Measurements from ENCODE around the gene UST.

Gene UST

DNA sequence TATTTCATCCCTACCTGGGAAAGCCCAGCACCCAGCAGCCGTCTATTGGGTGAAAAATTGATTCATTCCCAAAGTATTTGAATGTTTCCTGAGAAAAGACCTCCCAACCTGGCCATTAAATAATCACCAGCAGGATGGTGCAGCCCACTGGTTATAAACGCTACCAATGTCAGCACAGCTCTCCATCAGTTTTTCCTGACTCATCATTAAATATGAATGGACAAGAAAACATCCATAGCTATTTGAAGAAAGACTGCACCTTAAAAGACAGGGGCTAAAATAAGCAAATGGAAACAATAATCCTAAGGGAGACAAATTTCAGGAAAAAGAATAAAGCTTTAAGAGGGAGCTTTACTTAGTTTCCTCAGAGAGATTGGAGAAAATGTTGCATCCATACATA is 261.9 kb downstream of the UST start:
- no peak for TF ChIP-seq Cebpa-rat (IDR thresholded peaks at IDR 0.05)
- peaks cover 0 to 4% (median 0%) of the 10 kb centered on the region in 10 experiments; a peak in 1 of 20 replicates for H3K4me1 ChIP-seq
- H3K4me2 ChIP-seq, result no peak overlapping the region
- H3K27me3 ChIP-seq, result no peaks in the 10 kb centered on the region
- H3K36me3 ChIP-seq, result peaks cover 0 to 58% (median 8%) of the 10 kb centered on the region in 11 experiments; a peak in 8 of 22 replicates
- H3K9me3 ChIP-seq (replicated peaks in 1 of 11), result peaks cover 4 to 24% (median 13%) of the 10 kb centered on the region in 11 experiments; a peak in 14 of 22 replicates
- H3K9ac ChIP-seq, result no peak overlapping the region
- H4K20me1 ChIP-seq, result no peaks in the 10 kb centered on the region
- no peak overlapping the region for H3K27ac ChIP-seq
- H3K4me3 ChIP-seq, result no peak overlapping the region

DNA sequence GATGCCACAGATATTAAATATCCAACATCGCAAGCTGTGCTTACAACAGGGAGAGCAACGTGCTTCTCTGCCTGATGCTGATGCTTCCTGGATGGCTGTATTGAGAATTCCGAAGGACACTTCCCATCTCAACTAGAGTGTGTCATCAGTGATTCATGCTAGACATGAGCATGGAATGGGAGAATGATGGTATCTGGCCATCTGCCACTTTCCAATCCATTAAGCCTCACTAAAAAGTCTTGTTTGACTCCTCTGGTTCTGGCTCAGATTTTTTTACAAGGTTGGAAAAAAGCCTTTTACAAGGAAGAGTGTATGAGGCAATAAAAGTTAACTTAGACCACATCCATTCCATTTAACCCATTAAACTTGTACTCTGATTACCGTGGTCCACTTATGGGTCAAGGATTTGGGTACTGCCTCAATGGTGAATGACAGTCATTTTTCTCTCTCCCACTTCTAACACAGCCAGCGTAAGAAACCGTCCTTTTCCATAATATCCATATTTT is 265.3 kb downstream of the UST start:
- Histone ChIP-seq H3K27ac (no peak overlapping the region), H3K27me3 (no peaks in the 10 kb centered on the region), H3K36me3 (peaks cover 0 to 28% (median 0%) of the 10 kb centered on the region in 11 experiments; a peak in 3 of 22 replicates), H3K9me3 (replicated peaks in 1 of 11) (no peaks in the 10 kb centered on the region), H3K4me3 (no peak overlapping the region), H4K20me1 (no peaks in the 10 kb centered on the region; a peak in 1 of 22 replicates), H3K4me1 (peaks cover 13 to 35% (median 22%) of the 10 kb centered on the region in 10 experiments), H3K9ac (no peak overlapping the region), H3K4me2 (no peak overlapping the region)
- TF ChIP-seq Cebpa-rat (IDR thresholded peaks at IDR 0.05), result no peak

DNA sequence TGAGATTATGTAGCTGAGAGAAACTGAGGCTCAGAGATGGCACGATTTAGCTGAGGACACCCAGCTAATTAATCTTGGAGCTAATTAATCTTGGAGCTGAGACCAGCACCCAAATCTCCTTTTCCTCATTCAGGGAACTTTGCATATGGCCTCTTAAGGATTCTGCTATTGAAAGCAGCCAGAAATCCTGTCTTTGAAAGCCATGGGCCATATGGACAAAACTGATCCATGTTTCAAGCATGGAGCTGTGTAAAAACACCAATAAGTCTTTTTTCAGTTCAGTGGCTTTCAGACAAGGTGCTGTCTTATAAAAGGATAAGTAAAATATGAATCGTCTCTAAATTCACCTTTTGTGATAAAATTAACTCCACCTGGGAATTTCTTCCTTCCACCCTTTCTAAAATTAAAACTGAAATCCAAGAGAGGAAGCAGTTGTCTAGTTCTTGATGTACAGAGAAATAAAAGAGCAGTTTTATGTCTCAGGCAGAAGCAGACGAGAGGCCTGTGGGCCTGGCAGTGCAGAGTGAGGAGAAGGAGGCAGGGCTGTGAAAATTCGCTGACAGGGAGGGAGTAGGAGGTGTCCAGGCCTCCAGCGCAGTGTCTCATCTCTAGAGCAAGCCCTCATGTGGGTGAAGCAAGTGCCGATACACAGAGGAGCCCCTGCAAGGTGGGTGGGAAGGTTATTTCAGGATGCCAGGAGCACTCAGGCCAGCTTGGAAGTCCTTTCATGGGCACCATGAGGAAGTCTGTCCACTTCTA is 266.9 kb downstream of the UST start:
- Histone ChIP-seq H3K36me3 (peaks cover 0 to 24% (median 0%) of the 10 kb centered on the region in 11 experiments; a peak in 3 of 22 replicates), H4K20me1 (no peaks in the 10 kb centered on the region; a peak in 1 of 22 replicates), H3K4me1 (peaks cover 13 to 35% (median 22%) of the 10 kb centered on the region in 10 experiments), H3K4me2 (peak overlapping the region in 3 of 11 experiments; percentile 11 to 49 (median 42); a peak in 3 of 22 replicates), H3K27ac (no peak overlapping the region), H3K9me3 (replicated peaks in 1 of 11) (no peaks in the 10 kb centered on the region), H3K4me3 (no peak overlapping the region), H3K27me3 (no peaks in the 10 kb centered on the region), H3K9ac (no peak overlapping the region)
- no peak for TF ChIP-seq Cebpa-rat (IDR thresholded peaks at IDR 0.05)

DNA sequence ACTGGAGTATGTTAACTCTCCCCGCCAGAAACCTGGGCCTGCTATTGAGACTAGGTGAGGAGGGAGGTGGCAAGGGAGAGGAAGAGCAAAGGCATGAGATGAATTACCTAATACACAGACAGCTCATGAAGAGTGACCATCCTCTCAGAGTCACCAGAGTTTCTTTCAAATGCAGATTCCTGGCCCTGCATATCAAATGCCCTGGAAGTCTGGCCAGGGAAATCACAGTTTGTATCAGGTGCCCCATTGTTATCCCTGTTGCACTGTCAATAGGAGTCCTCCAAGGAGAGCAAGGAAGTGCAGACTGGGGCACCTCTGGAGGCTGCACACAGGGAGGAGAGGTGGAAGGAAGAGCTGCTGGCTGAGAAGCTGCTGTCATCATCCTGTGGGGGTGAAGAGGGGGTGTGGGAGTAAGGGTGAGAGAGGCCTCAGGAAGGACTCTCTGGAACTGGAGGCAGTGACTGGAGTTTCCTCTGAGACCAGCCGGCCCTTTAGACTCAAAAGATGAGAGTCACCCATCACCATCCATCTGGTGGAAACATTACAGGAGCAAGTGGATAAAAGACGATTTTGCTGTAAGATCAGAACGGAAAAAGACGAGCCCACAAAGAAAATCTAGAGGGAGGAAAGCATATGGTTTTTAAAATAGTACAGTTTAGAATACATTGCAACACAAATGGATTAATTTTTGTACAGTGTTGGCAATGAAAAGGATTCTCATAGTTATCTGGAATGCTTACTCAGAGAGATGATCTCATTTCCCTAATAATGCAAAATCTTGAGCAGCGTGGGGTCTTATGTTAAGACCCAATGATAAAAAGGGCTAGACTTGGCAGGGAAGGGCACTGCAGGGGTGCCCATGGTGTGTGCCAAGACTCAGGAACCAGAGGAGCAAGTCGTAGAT is 268.1 kb downstream of the UST start:
- TF ChIP-seq Cebpa-rat (IDR thresholded peaks at IDR 0.05), result no peak
- H3K27ac ChIP-seq, result no peak overlapping the region
- H3K27me3 ChIP-seq, result no peaks in the 10 kb centered on the region
- H3K4me1 ChIP-seq, result peaks cover 13 to 35% (median 22%) of the 10 kb centered on the region in 10 experiments
- peaks cover 0 to 28% (median 4%) of the 10 kb centered on the region in 11 experiments; a peak in 7 of 22 replicates for H3K36me3 ChIP-seq
- no peaks in the 10 kb centered on the region; a peak in 1 of 22 replicates for H4K20me1 ChIP-seq
- no peaks in the 10 kb centered on the region for H3K9me3 ChIP-seq (replicated peaks in 1 of 11)
- H3K9ac ChIP-seq, result no peak overlapping the region
- no peak overlapping the region for H3K4me3 ChIP-seq
- peak overlapping the region in 8 of 11 experiments; percentile 11 to 66 (median 38); a peak in 10 of 22 replicates for H3K4me2 ChIP-seq

DNA sequence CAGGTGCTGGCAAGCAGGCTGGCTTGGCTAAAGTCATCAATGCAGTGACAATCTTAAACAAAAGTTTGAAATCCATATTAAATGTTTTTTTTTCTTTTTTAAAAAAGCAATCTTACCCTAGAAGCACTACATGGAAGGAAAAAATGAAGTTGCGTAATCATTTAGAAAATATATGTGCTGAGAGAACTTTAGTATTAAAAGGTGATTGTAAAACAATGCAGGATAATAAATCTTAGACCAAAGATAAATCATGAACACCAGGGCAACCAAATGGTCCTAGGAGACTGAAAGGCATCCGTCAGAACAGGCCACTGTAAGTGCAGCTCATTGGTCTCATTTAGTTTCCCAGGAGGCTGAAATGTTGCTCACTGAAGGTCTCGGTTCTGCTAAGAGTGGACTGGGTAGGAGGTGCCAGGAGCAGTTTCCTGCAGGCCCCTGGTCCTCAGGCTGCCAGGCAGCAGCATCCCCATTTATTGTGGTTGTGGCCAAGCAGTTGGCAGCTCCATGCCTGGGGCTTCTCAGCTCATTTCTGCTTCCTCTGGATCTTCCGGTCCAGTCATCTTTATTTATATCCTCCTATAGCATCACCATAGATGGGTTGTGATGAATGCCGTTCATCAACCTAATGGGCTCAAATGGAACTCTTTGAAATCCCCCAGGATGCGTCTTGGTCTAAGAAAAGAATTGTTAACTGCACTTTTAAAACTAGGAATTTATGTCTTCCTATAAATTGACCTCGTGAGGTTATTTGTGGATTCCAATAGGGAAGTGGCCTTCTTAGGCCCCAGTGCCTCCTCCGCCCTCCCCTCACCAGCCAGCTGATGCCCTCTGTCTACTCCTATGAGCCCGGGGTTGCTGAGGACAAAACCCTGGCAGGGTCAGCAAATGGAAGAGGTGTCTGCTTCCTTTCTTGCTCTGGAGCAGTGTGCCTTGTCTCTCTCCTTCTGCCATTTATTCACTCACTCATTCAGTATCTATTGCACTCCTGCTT is 269.0 kb downstream of the UST start:
- Histone ChIP-seq H3K4me2 (peak overlapping the region; percentile 11 to 66 (median 41); a peak in 21 of 22 replicates), H3K27me3 (no peaks in the 10 kb centered on the region), H3K4me1 (peaks cover 13 to 35% (median 22%) of the 10 kb centered on the region in 10 experiments), H3K9ac (no peak overlapping the region), H3K9me3 (replicated peaks in 1 of 11) (no peaks in the 10 kb centered on the region), H3K27ac (peak overlapping the region in 3 of 11 experiments; percentile 3 to 23 (median 16); a peak in 3 of 22 replicates), H4K20me1 (no peaks in the 10 kb centered on the region; a peak in 1 of 22 replicates), H3K4me3 (no peak overlapping the region), H3K36me3 (peaks cover 0 to 37% (median 5%) of the 10 kb centered on the region in 11 experiments; a peak in 8 of 22 replicates)
- TF ChIP-seq Cebpa-rat (IDR thresholded peaks at IDR 0.05), result peak in 8 of 11 experiments; percentile 33 to 85 (median 75); a peak in 15 of 22 replicates

DNA sequence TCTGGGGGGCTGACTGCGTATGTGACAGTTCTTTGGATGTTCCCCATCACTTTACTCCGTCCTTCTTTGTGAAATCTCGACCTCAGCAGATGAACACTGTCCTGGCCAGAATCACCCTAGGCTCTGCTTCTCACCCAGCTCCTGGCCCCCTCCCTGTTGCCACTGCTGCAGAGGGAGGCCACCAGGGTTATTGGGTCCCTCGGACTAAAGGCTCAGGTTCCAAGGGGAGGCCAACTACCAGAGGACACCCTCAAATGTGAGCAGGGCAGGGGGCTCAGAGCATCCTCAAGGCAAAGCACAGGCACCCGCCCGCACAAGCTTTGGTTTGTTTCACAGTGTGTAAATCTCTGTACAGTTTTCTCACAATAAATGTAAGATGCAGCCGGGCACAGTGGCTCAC is 269.9 kb downstream of the UST start:
- peak overlapping the region in 3 of 11 experiments; percentile 3 to 23 (median 16); a peak in 3 of 22 replicates for H3K27ac ChIP-seq
- TF ChIP-seq Cebpa-rat (IDR thresholded peaks at IDR 0.05), result no peak

DNA sequence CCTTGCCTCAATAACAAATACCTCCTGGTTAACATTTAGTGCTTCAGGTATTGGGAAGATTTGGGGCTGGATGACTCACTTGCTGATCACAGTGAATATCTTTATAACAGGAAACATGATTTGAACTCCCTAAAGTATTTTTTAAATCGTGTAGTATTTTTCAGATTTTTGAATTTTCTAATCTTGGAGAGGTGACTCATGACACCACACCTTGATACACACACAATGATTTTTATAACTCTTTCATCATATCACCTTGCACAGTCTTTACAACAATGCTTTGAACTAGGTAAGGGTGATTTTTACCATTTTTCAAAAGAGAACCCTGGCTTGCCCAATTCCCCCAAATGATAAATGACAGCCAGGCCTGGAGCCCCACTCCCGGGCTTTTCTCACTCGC is 273.5 kb downstream of the UST start:
- no peak overlapping the region for H3K9ac ChIP-seq
- no peaks in the 10 kb centered on the region; a peak in 1 of 22 replicates for H4K20me1 ChIP-seq
- H3K27ac ChIP-seq, result no peak overlapping the region
- H3K36me3 ChIP-seq, result peaks cover 0 to 62% (median 14%) of the 10 kb centered on the region in 11 experiments; a peak in 14 of 22 replicates
- TF ChIP-seq Cebpa-rat (IDR thresholded peaks at IDR 0.05), result no peak
- H3K9me3 ChIP-seq (replicated peaks in 1 of 11), result peaks cover 0 to under 1% (median 0%) of the 10 kb centered on the region in 11 experiments; a peak in 1 of 22 replicates
- H3K4me2 ChIP-seq, result no peak overlapping the region
- H3K4me3 ChIP-seq, result no peak overlapping the region
- H3K4me1 ChIP-seq, result peaks cover 12 to 16% (median 14%) of the 10 kb centered on the region in 10 experiments
- no peaks in the 10 kb centered on the region for H3K27me3 ChIP-seq

More for the DNA sequence above, 269.9 kb downstream of the UST start:
- Histone ChIP-seq H3K36me3 (peaks cover 0 to 41% (median 5%) of the 10 kb centered on the region in 11 experiments; a peak in 14 of 22 replicates), H3K27me3 (no peaks in the 10 kb centered on the region), H3K9me3 (replicated peaks in 1 of 11) (no peaks in the 10 kb centered on the region), H3K4me3 (no peak overlapping the region), H3K9ac (no peak overlapping the region), H3K4me1 (peaks cover 13 to 35% (median 22%) of the 10 kb centered on the region in 10 experiments), H3K4me2 (peak overlapping the region in 10 of 11 experiments; percentile 11 to 66 (median 42); a peak in 12 of 22 replicates), H4K20me1 (no peaks in the 10 kb centered on the region; a peak in 1 of 22 replicates)

All from BLaER1 treated with 17β-estradiol and CSF1 and Interleukin-3, amounts not matched to agents 10 nM and 100 nM (cell line).